Thyroid gland (tissue), 4 donors: ENCODE results near the gene SLC19A1. TPM values are rescaled to one million over a fixed set of nuclear protein-coding genes. Genes with fewer than 3 reads are reported as not detected.
A peak's percentile ranks its signal among the peaks of the same experiment; 100 is the strongest.

Experiments
- DNase-seq, 2 donors: peaks; one replicate each; pipeline ENCODE4 v3.0.0-alpha.2; 2019
- H3K27ac ChIP-seq, 3 donors: fragments of 200-600 bp; sonication (generic); 1 replicate in 2 of 3; 2 replicates in 1 of 3; pipeline ENCODE4 v1.5.1; 2016 to 2019; ENCODE audit warnings: mild to moderate bottlenecking in 1 of 3, moderate library complexity in 1 of 3
- H3K27me3 ChIP-seq: fragments of 200-600 bp; sonication (generic); one replicate; pipeline ENCODE4 v1.5.1; 2019
- H3K36me3 ChIP-seq, 2 donors: fragments of 200-600 bp; sonication (generic); one replicate each; pipeline ENCODE4 v1.5.1; 2016 to 2019
- H3K4me1 ChIP-seq, 2 donors: fragments of 200-600 bp; sonication (generic); one replicate each; pipeline ENCODE4 v1.5.1; 2017 to 2019
- H3K4me3 ChIP-seq, 3 donors: fragments of 200-600 bp; sonication (generic); replicated peaks in 1 of 3; 1 replicate in 2 of 3; 2 replicates in 1 of 3; pipeline ENCODE4 v1.5.1; 2016; ENCODE audit warnings: mild to moderate bottlenecking in 1 of 3
- H3K9me3 ChIP-seq: fragments of 200-600 bp; sonication (generic); one replicate; pipeline ENCODE4 v1.5.1; 2017
- CTCF ChIP-seq, 6 experiments: fragments of 200-600 bp in 3 of 6; fragments of 450-650 bp in 3 of 6; sonication (generic) in 3 of 6; IDR thresholded peaks; one replicate each; pipeline ENCODE4 v1.5.1; 2016 to 2019; ENCODE audit warnings: antibody characterized with exemption in 6 of 6, mild to moderate bottlenecking in 2 of 6, inconsistent platforms in 1 of 6, moderate library complexity in 1 of 6
- POLR2A ChIP-seq, 2 donors: fragments of 450-650 bp; IDR thresholded peaks; one replicate each; pipeline ENCODE4 v1.6.1; 2017; ENCODE audit warnings: antibody characterized with exemption in 2 of 2, mild to moderate bottlenecking in 2 of 2, moderate library complexity in 1 of 2
- WGBS, 2 donors: methylation state at CpG; one replicate each; pipeline ENCODE4 v1.1.5; 2017; 5-methylcytosine and 5-hydroxymethylcytosine counted together
- intact Hi-C: fragments of 100-400 bp; cut with DNase I; formaldehyde crosslinking; loops from one replicate; pipeline ENCODE4 v1.15.1; 2023
- total RNA-seq, 4 donors: library from RNA; depleted of rRNA; stranded (reverse); fragments of >200 nt; gene quantifications; one replicate each; pipeline ENCODE4 v1.2.3, GENCODE V29; 2016

Gene SLC19A1
- total RNA-seq, 4 donors from 2014 or later = 7.6 to 15.5 (median 12.2) TPM

- TF ChIP-seq CTCF (IDR thresholded peaks at IDR 0.05) (no peak), POLR2A (IDR thresholded peaks at IDR 0.05) (no peak)
- Histone ChIP-seq H3K4me1 (peaks cover 6 to 37% of the 10 kb centered on the region in 2 donors), H3K36me3 (no peaks in the 10 kb centered on the region), H3K4me3 (no peak overlapping the region), H3K27ac (no peak overlapping the region), H3K9me3 (no peaks in the 10 kb centered on the region), H3K27me3 (no peaks in the 10 kb centered on the region)
- WGBS, 2 donors = 88 to 94% methylated on average over 9 of the region's 14 CpGs
- DNase-seq = no peak
- intact Hi-C loops = loop anchor here (2.0 kb wide), 1 partner anchor 37 kb away; no protein-coding TSS in a partner anchor
Observed at GRCh38 chr21:45557616-45558043, 15.4 kb upstream of the SLC19A1 start.

- no peak overlapping the region for H3K4me3 ChIP-seq
- no peak overlapping the region for H3K27ac ChIP-seq
- no peak for TF ChIP-seq CTCF (IDR thresholded peaks at IDR 0.05)
- TF ChIP-seq POLR2A (IDR thresholded peaks at IDR 0.05) = no peak
- 90 to 92% methylated on average over 16 to 17 of the region's 33 CpGs for WGBS, 2 donors
- no peaks in the 10 kb centered on the region for H3K36me3 ChIP-seq
- intact Hi-C loops = loop anchor here (2.0 kb wide), 1 partner anchor 38 kb away; no protein-coding TSS in a partner anchor
- no peak for DNase-seq
- no peaks in the 10 kb centered on the region for H3K9me3 ChIP-seq
- peaks cover 0 to 32% of the 10 kb centered on the region in 2 donors for H3K4me1 ChIP-seq
- no peaks in the 10 kb centered on the region for H3K27me3 ChIP-seq
Observed at GRCh38 chr21:45556645-45557615, 14.7 kb upstream of the SLC19A1 start.

GRCh38 chr21:45556302-45556644 lies 14.0 kb upstream of the SLC19A1 start:
- no peaks in the 10 kb centered on the region for H3K9me3 ChIP-seq
- peaks cover 0 to 25% of the 10 kb centered on the region in 2 donors for H3K4me1 ChIP-seq
- intact Hi-C loops = loop anchor here (2.0 kb wide), 1 partner anchor 39 kb away; no protein-coding TSS in a partner anchor
- H3K36me3 ChIP-seq = no peaks in the 10 kb centered on the region
- no peak for DNase-seq
- H3K27me3 ChIP-seq = no peaks in the 10 kb centered on the region
- no peak for TF ChIP-seq POLR2A (IDR thresholded peaks at IDR 0.05)
- no peak for TF ChIP-seq CTCF (IDR thresholded peaks at IDR 0.05)
- H3K4me3 ChIP-seq = peak overlapping the region in 1 of 3 donors; percentile 48
- peak overlapping the region; percentile 74 to 96 (median 77) for H3K27ac ChIP-seq
- 21 to 56% methylated on average over 12 of the region's 12 CpGs for WGBS, 2 donors

GRCh38 chr21:45555557-45556301 lies 13.5 kb upstream of the SLC19A1 start:
- peak; percentile 76 to 91 for DNase-seq
- TF ChIP-seq CTCF (IDR thresholded peaks at IDR 0.05) = peak; percentile 49 to 96 (median 88)
- TF ChIP-seq POLR2A (IDR thresholded peaks at IDR 0.05) = peak; percentile 36 to 42

More at GRCh38 chr21:45555557-45556301, 13.5 kb upstream of the SLC19A1 start:
- no peaks in the 10 kb centered on the region for H3K36me3 ChIP-seq
- H3K4me3 ChIP-seq = peak overlapping the region in 2 of 3 donors; percentile 10 to 48
- H3K9me3 ChIP-seq = no peaks in the 10 kb centered on the region
- no peaks in the 10 kb centered on the region for H3K27me3 ChIP-seq
- intact Hi-C loops = loop anchor here (2.0 kb wide), 1 partner anchor 39 kb away; no protein-coding TSS in a partner anchor
- 2 to 3% methylated on average over 8 to 11 of the region's 62 CpGs for WGBS, 2 donors
- peaks cover 0 to 20% of the 10 kb centered on the region in 2 donors for H3K4me1 ChIP-seq
- H3K27ac ChIP-seq = peak overlapping the region; percentile 74 to 96 (median 77)
